Testis (tissue), 2 donors: ENCODE results near the gene CLSTN1.

Source experiments
- POLR2A ChIP-seq: fragments of 450-650 bp; IDR thresholded peaks from one replicate; pipeline ENCODE4 v1.6.1; 2017; ENCODE audit warnings: antibody characterized with exemption, mild to moderate bottlenecking, moderate library complexity
- TF ChIP-seq, protein P1 (sequence below), 3 experiments: fragments of 450-650 bp in 2 of 3; fragments of 200-600 bp in 1 of 3; sonication (generic) in 1 of 3; IDR thresholded peaks; one replicate each; pipeline ENCODE4 v1.5.1; 2016 to 2019; ENCODE audit warnings: antibody characterized with exemption in 3 of 3, mild to moderate bottlenecking in 2 of 3, moderate library complexity in 1 of 3

DNA sequence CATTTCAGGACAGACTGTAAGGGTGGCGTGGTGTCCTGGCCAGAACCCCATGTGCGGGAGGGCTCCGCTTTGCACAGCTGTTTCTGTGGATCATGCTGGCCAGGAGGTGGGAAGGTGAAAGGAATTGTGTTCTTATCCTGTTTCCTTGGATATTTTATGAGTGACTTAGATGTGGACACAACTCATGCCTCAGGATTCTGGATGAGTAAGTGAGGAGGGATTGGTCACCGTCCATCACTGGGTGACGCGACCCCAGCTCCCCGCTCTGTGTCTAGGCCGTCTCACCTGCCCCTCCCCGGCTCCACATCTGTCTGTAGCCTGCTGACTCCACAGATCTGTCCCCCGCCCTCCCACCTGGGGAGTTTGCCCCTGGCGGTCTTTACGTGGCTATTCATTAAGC, 123.4 kb downstream of the CLSTN1 start:
- TF ChIP-seq, protein P1, sequence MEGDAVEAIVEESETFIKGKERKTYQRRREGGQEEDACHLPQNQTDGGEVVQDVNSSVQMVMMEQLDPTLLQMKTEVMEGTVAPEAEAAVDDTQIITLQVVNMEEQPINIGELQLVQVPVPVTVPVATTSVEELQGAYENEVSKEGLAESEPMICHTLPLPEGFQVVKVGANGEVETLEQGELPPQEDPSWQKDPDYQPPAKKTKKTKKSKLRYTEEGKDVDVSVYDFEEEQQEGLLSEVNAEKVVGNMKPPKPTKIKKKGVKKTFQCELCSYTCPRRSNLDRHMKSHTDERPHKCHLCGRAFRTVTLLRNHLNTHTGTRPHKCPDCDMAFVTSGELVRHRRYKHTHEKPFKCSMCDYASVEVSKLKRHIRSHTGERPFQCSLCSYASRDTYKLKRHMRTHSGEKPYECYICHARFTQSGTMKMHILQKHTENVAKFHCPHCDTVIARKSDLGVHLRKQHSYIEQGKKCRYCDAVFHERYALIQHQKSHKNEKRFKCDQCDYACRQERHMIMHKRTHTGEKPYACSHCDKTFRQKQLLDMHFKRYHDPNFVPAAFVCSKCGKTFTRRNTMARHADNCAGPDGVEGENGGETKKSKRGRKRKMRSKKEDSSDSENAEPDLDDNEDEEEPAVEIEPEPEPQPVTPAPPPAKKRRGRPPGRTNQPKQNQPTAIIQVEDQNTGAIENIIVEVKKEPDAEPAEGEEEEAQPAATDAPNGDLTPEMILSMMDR (IDR thresholded peaks at IDR 0.05) = no peak
- no peak for TF ChIP-seq POLR2A
